Measurements from ENCODE around the gene PREX1. TPM values are rescaled to one million over a fixed set of nuclear protein-coding genes. Genes with fewer than 3 reads are reported as not detected.
A peak's percentile ranks its signal among the peaks of the same experiment; 100 is the strongest.

The PREX1 gene
- total RNA-seq, 2 donors from 2014 or later, result 7.4 to 37.9 TPM

GRCh38 chr20:48722737-48723191 lies 105.0 kb downstream of the PREX1 start:
- intact Hi-C loops (cut with DNase I), result no loop called here
- TF ChIP-seq POLR2A (IDR thresholded peaks at IDR 0.05) (no peak), CTCF (IDR thresholded peaks at IDR 0.05) (no peak), POLR2AphosphoS5 (IDR thresholded peaks at IDR 0.05) (peak; percentile 49)
- Histone ChIP-seq H3K36me3 (no peaks in the 10 kb centered on the region), H3K9me3 (no peaks in the 10 kb centered on the region), H3K27me3 (replicated peaks; ENCODE audit: insufficient read depth) (no peaks in the 10 kb centered on the region), H3K27ac (peak overlapping the region; percentile 38 to 49), H3K4me1 (replicated peaks) (no peaks in the 10 kb centered on the region), H3K4me3 (no peak overlapping the region)
- peak; percentile 32 for DNase-seq (ENCODE audit: low spot score)
- 33% methylated on average over 8 of the region's 8 CpGs for WGBS

GRCh38 chr20:48722002-48722731 lies 105.6 kb downstream of the PREX1 start:
- 83% methylated on average over 14 of the region's 14 CpGs for WGBS
- intact Hi-C loops (cut with DNase I), result no loop called here
- H3K4me1 ChIP-seq (replicated peaks), result no peaks in the 10 kb centered on the region
- no peak overlapping the region for H3K4me3 ChIP-seq
- no peak for DNase-seq (ENCODE audit: low spot score)
- no peaks in the 10 kb centered on the region for H3K9me3 ChIP-seq
- no peak for TF ChIP-seq CTCF (IDR thresholded peaks at IDR 0.05)
- TF ChIP-seq POLR2AphosphoS5 (IDR thresholded peaks at IDR 0.05), result no peak
- TF ChIP-seq POLR2A (IDR thresholded peaks at IDR 0.05), result no peak
- no peaks in the 10 kb centered on the region for H3K27me3 ChIP-seq (replicated peaks; ENCODE audit: insufficient read depth)
- H3K36me3 ChIP-seq, result no peaks in the 10 kb centered on the region
- peak overlapping the region; percentile 38 to 49 for H3K27ac ChIP-seq

GRCh38 chr20:48721324-48722001 lies 106.3 kb downstream of the PREX1 start:
- no peaks in the 10 kb centered on the region for H3K27me3 ChIP-seq (replicated peaks; ENCODE audit: insufficient read depth)
- H3K36me3 ChIP-seq, result no peaks in the 10 kb centered on the region
- H3K4me1 ChIP-seq (replicated peaks), result no peaks in the 10 kb centered on the region
- DNase-seq (ENCODE audit: low spot score), result no peak
- H3K9me3 ChIP-seq, result no peaks in the 10 kb centered on the region
- WGBS, result 75% methylated on average over 9 of the region's 9 CpGs
- peak overlapping the region in 1 of 2 donors; percentile 49 for H3K27ac ChIP-seq
- H3K4me3 ChIP-seq, result no peak overlapping the region
- TF ChIP-seq CTCF (IDR thresholded peaks at IDR 0.05) (no peak), POLR2AphosphoS5 (IDR thresholded peaks at IDR 0.05) (no peak), POLR2A (IDR thresholded peaks at IDR 0.05) (no peak)
- intact Hi-C loops (cut with DNase I), result no loop called here

- WGBS, result 87% methylated on average over 13 of the region's 13 CpGs
- Histone ChIP-seq H3K36me3 (no peaks in the 10 kb centered on the region), H3K9me3 (no peaks in the 10 kb centered on the region), H3K27ac (no peak overlapping the region), H3K4me3 (no peak overlapping the region), H3K4me1 (replicated peaks) (no peaks in the 10 kb centered on the region), H3K27me3 (replicated peaks; ENCODE audit: insufficient read depth) (no peaks in the 10 kb centered on the region)
- TF ChIP-seq CTCF (IDR thresholded peaks at IDR 0.05), result no peak
- TF ChIP-seq POLR2A (IDR thresholded peaks at IDR 0.05), result no peak
- no peak for TF ChIP-seq POLR2AphosphoS5 (IDR thresholded peaks at IDR 0.05)
- DNase-seq (ENCODE audit: low spot score), result no peak
- intact Hi-C loops (cut with DNase I), result no loop called here
Measured at GRCh38 chr20:48720256-48720985, 107.4 kb downstream of the PREX1 start.

Data from prostate gland (tissue), 2 donors.